Hepatocyte (in vitro differentiated cells): ENCODE measurements around the gene IRF8. TPM values are rescaled to one million over a fixed set of nuclear protein-coding genes. Genes with fewer than 3 reads are reported as not detected.

ENCODE experiments used
- DNase-seq: peaks from one replicate; pipeline ENCODE4 v3.0.0-alpha.2; 2016; ENCODE audit warnings: low spot score
- H2AFZ ChIP-seq: fragments of 200-600 bp; sonication (generic); 2 replicates; pipeline ENCODE4 v1.6.0; 2016; ENCODE audit warnings: antibody characterized with exemption, mild to moderate bottlenecking
- H3K27ac ChIP-seq: fragments of 200-600 bp; sonication (generic); 2 replicates; pipeline ENCODE4 v1.5.1; 2016; ENCODE audit warnings: mild to moderate bottlenecking
- H3K27me3 ChIP-seq: fragments of 200-600 bp; sonication (generic); 2 replicates; pipeline ENCODE4 v1.6.1; 2016
- H3K36me3 ChIP-seq: fragments of 200-600 bp; sonication (generic); replicated peaks from 2 replicates; pipeline ENCODE4 v1.5.1; 2016; ENCODE audit warnings: low read depth; ENCODE audit not compliant: insufficient read depth
- H3K4me1 ChIP-seq: fragments of 200-600 bp; sonication (generic); 2 replicates; pipeline ENCODE4 v1.5.1; 2016; ENCODE audit warnings: mild to moderate bottlenecking, moderate library complexity; ENCODE audit not compliant: insufficient read depth
- H3K4me2 ChIP-seq: fragments of 200-600 bp; sonication (generic); 2 replicates; pipeline ENCODE4 v1.6.0; 2016
- H3K4me3 ChIP-seq: fragments of 200-600 bp; sonication (generic); 2 replicates; pipeline ENCODE4 v1.5.1; 2016; ENCODE audit warnings: mild to moderate bottlenecking
- H3K79me2 ChIP-seq: fragments of 200-600 bp; sonication (generic); 2 replicates; pipeline ENCODE4 v1.6.0; 2017; ENCODE audit warnings: mild to moderate bottlenecking
- H3K9me2 ChIP-seq: fragments of 200-600 bp; sonication (generic); replicated peaks from 2 replicates; pipeline ENCODE4 v1.6.0; 2017; ENCODE audit warnings: mild to moderate bottlenecking; ENCODE audit not compliant: insufficient read depth
- H3K9me3 ChIP-seq: fragments of 200-600 bp; sonication (generic); 2 replicates; pipeline ENCODE4 v1.5.1; 2016; ENCODE audit warnings: low read depth, mild to moderate bottlenecking
- H4K20me1 ChIP-seq: fragments of 200-600 bp; sonication (generic); 2 replicates; pipeline ENCODE4 v1.6.0; 2016; ENCODE audit warnings: mild to moderate bottlenecking; ENCODE audit not compliant: insufficient read depth, poor library complexity, severe bottlenecking
- CTCF ChIP-seq: fragments of 200-600 bp; sonication (generic); IDR thresholded peaks from 2 replicates; pipeline ENCODE4 v1.5.1; 2016; ENCODE audit warnings: antibody characterized with exemption, mild to moderate bottlenecking; ENCODE audit not compliant: poor library complexity
- EZH2 ChIP-seq: fragments of 200-600 bp; sonication (generic); IDR thresholded peaks from 2 replicates; pipeline ENCODE4 v1.6.1; 2016; ENCODE audit warnings: antibody characterized with exemption, mild to moderate bottlenecking, borderline replicate concordance
- EZH2phosphoT487 ChIP-seq: fragments of 200-600 bp; sonication (generic); IDR thresholded peaks from one replicate; pipeline ENCODE4 v1.6.1; 2018; ENCODE audit warnings: antibody characterized with exemption, mild to moderate bottlenecking, low read depth, moderate library complexity; ENCODE audit not compliant: unreplicated experiment, severe bottlenecking
- WGBS: methylation state at CpG from one replicate; pipeline ENCODE4 v1.1.6; 2016; ENCODE audit warnings: low lambda C conversion rate; ENCODE audit errors: missing lambda C conversion rate; 5-methylcytosine and 5-hydroxymethylcytosine counted together
- polyA plus RNA-seq: library from polyadenylated mRNA; unstranded; fragments of >200 nt; fragmentation: Nextera tagmentation; extraction: Ambion mirVana; gene quantifications from 2 replicates; pipeline ENCODE4 v1.2.1, GENCODE V29; 2016
- total RNA-seq: library from RNA; depleted of rRNA; stranded (reverse); fragments of >200 nt; gene quantifications from 2 replicates; pipeline ENCODE4 v1.2.3, GENCODE V29; 2014

IRF8 gene
- total and polyA plus RNA-seq, 2 experiments from 2014 or later = 6.9 to 8.4 TPM

- Histone ChIP-seq H3K4me3 (no peak overlapping the region), H3K4me2 (no peak overlapping the region), H3K27ac (no peak overlapping the region), H3K4me1 (peaks cover 7% of the 10 kb centered on the region), H3K36me3 (no peaks in the 10 kb centered on the region), H3K79me2 (no peaks in the 10 kb centered on the region), H2AFZ (no peak overlapping the region), H3K27me3 (no peaks in the 10 kb centered on the region), H3K9me3 (no peaks in the 10 kb centered on the region), H3K9me2 (no peaks in the 10 kb centered on the region), H4K20me1 (no peaks in the 10 kb centered on the region)
- no peak for DNase-seq
- TF ChIP-seq EZH2phosphoT487 (no peak), CTCF (no peak), EZH2 (no peak)
- WGBS = 81% methylated on average over 15 of the region's 15 CpGs
These were observed 47.8 kb upstream of the IRF8 start for GRCh38 chr16:85851034-85851785.

GRCh38 chr16:85853547-85854545 is 45.1 kb upstream of the IRF8 start:
- no peak for DNase-seq
- no peak overlapping the region for H3K27ac ChIP-seq

GRCh38 chr16:85854935-85855334 is 44.0 kb upstream of the IRF8 start:
- DNase-seq = no peak
- H3K79me2 ChIP-seq = no peaks in the 10 kb centered on the region
- TF ChIP-seq EZH2phosphoT487 = no peak
- no peak for TF ChIP-seq CTCF
- TF ChIP-seq EZH2 = no peak
- WGBS = 100% methylated on average over 1 of the region's 1 CpG
- no peaks in the 10 kb centered on the region for H4K20me1 ChIP-seq
- no peaks in the 10 kb centered on the region for H3K4me1 ChIP-seq
- no peaks in the 10 kb centered on the region for H3K36me3 ChIP-seq
- H3K27ac ChIP-seq = no peak overlapping the region
- H3K9me3 ChIP-seq = no peaks in the 10 kb centered on the region
- H3K4me3 ChIP-seq = no peak overlapping the region
- H3K4me2 ChIP-seq = no peak overlapping the region
- no peak overlapping the region for H2AFZ ChIP-seq
- H3K27me3 ChIP-seq = no peaks in the 10 kb centered on the region
- no peaks in the 10 kb centered on the region for H3K9me2 ChIP-seq

More at GRCh38 chr16:85853547-85854545, 45.1 kb upstream of the IRF8 start:
- H2AFZ ChIP-seq = no peak overlapping the region
- no peaks in the 10 kb centered on the region for H3K9me2 ChIP-seq
- no peaks in the 10 kb centered on the region for H3K27me3 ChIP-seq
- H3K36me3 ChIP-seq = no peaks in the 10 kb centered on the region
- no peaks in the 10 kb centered on the region for H4K20me1 ChIP-seq
- no peaks in the 10 kb centered on the region for H3K79me2 ChIP-seq
- H3K4me3 ChIP-seq = no peak overlapping the region
- no peaks in the 10 kb centered on the region for H3K9me3 ChIP-seq
- H3K4me2 ChIP-seq = no peak overlapping the region
- no peaks in the 10 kb centered on the region for H3K4me1 ChIP-seq
- TF ChIP-seq EZH2phosphoT487 (no peak), CTCF (no peak), EZH2 (no peak)
- WGBS = 91% methylated on average over 16 of the region's 16 CpGs
